ENCODE measurements around the gene COL1A1.

Gene COL1A1

GRCh38 chr17:50191359-50192143 is 9.9 kb downstream of the COL1A1 start:
- in situ Hi-C loops (cut with HindIII; ENCODE audit: low sequenced_read_pairs) = no loop called here
- no peak for DNase-seq (ENCODE audit: low read depth)
- TF ChIP-seq CTCF (IDR thresholded peaks at IDR 0.05; ENCODE audit: low read depth, low read length, missing control alignments) = no peak
- H3K4me3 ChIP-seq (ENCODE audit: low read depth, low read length) = no peak overlapping the region

DNA sequence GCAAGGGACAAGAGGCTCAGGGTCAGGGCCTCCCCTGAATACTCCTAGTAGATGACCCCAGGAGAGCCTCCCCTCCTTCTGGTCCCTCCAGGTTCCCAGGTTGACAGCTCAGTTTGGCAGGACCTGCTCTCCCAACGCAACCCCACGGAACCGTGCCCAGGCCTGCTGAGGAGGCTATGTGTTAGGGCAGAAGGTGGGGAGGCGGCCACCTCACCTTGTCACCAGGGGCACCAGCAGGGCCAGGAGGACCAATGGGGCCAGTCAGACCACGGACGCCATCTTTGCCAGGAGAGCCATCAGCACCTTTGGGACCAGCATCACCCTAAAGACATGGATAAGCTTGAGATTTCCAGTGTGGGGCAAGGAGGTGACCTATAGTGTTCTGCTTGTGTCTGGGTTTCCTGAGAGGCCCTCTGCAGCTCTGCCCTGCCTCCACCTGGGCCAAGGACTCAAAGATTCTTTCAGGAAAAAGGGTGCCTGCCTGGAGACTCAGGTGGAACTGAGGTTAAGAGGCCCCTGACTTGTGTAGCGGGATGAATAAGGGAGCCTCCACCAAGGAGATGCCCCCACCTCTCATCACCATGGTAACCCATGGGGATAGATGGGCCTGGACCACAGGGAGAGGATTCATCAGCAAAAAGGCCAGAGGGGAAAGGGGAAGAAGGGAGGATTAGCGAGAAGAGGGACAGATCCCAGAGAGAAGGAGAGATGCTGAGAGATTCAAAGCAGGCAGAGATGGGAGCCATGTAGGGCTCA is 10.7 kb downstream of the COL1A1 start:
- H3K4me3 ChIP-seq (ENCODE audit: low read depth, low read length) = no peak overlapping the region
- in situ Hi-C loops (cut with HindIII; ENCODE audit: low sequenced_read_pairs) = no loop called here
- no peak for TF ChIP-seq CTCF (IDR thresholded peaks at IDR 0.05; ENCODE audit: low read depth, low read length, missing control alignments)
- DNase-seq (ENCODE audit: low read depth) = no peak

GRCh38 chr17:50190293-50190602 is 11.2 kb downstream of the COL1A1 start:
- H3K4me3 ChIP-seq (ENCODE audit: low read depth, low read length) = no peak overlapping the region
- in situ Hi-C loops (cut with HindIII; ENCODE audit: low sequenced_read_pairs) = no loop called here
- TF ChIP-seq CTCF (IDR thresholded peaks at IDR 0.05; ENCODE audit: low read depth, low read length, missing control alignments) = no peak
- no peak for DNase-seq (ENCODE audit: low read depth)

DNA sequence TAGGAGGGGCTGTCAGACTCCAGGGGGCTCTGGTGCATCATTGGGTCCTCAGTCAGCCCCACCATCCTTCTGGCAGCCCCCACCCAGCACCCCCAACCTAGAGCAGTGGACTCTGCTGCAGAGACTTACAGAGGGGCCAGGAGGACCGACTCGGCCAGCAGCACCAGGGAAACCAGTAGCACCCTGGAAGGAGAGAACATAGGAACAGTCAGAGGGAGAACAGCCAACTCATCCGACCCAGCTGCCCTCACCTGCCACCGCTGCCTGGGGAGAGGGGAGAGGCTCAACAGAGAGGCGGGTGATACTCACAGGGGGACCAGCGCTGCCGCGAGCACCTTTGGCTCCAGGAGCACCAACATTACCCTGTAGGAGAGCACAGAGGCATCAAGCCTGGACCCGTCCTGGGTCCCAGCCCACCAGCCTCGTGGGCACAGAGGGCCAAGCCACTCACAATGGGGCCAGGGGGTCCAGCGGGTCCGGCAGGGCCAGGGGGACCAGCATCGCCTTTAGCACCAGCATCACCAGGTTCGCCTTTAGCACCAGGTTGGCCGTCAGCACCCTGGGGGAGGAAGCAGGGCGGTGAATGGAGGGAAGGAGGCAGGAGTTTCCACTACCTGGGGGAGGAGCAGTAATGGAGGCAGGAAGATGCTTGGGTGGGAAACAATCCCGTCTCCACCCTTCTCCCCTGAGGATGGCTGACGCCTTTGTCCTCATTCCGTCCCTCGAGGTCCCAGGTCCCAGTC is 11.7 kb downstream of the COL1A1 start:
- in situ Hi-C loops (cut with HindIII; ENCODE audit: low sequenced_read_pairs) = no loop called here
- no peak for TF ChIP-seq CTCF (IDR thresholded peaks at IDR 0.05; ENCODE audit: low read depth, low read length, missing control alignments)
- DNase-seq (ENCODE audit: low read depth) = no peak

DNA sequence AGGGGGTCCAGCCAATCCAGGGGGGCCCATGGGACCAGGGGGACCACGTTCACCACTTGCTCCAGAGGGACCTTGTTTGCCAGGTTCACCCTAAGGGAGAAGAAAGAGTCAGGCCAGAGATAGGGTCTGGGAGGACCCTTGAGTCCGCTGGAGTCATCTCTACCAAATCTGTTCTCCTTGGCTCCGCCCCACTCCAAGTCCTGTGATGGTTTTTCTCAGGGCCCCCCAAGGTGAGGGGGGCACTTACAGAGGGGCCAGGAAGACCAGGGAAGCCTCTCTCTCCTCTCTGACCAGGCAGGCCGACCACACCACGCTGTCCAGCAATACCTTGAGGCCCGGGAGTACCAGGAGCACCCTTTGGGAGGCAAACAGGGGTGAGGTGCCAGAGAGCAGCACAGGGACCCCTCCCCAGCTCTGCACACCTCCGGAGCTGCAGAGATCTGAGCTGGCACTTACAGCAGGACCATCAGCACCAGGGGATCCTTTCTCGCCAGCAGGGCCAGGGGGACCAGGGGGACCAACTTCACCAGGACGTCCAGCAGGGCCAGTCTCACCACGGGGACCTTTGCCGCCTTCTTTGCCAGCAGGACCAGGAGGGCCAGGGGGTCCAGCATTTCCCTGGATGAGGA is 12.4 kb downstream of the COL1A1 start:
- no peak overlapping the region for H3K4me3 ChIP-seq (ENCODE audit: low read depth, low read length)
- no peak for DNase-seq (ENCODE audit: low read depth)
- in situ Hi-C loops (cut with HindIII; ENCODE audit: low sequenced_read_pairs) = no loop called here
- TF ChIP-seq CTCF (IDR thresholded peaks at IDR 0.05; ENCODE audit: low read depth, low read length, missing control alignments) = no peak

More for the DNA sequence above, 11.7 kb downstream of the COL1A1 start:
- H3K4me3 ChIP-seq (ENCODE audit: low read depth, low read length) = no peak overlapping the region

DNA sequence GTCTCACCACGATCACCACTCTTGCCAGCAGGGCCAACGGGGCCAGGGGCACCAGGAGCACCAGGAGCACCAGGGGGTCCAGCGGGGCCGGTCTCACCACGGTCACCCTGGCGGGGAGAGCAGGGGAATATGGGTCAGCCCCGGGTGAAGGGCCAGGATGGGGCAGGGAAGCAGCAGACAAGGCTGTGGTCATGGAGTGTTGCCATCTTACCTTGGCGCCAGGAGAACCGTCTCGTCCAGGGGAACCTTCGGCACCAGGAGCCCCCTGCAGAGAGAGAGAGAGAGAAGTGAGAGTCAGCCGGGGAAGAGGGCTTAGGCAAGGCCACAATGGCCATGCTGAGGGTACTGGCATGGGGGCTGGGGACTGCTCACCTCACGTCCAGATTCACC is 12.9 kb downstream of the COL1A1 start:
- no peak for DNase-seq (ENCODE audit: low read depth)
- in situ Hi-C loops (cut with HindIII; ENCODE audit: low sequenced_read_pairs) = no loop called here
- TF ChIP-seq CTCF (IDR thresholded peaks at IDR 0.05; ENCODE audit: low read depth, low read length, missing control alignments) = no peak
- no peak overlapping the region for H3K4me3 ChIP-seq (ENCODE audit: low read depth, low read length)
